Measurements from ENCODE around the gene UNC5C. TPM values are rescaled to one million over a fixed set of nuclear protein-coding genes. Genes with fewer than 3 reads are reported as not detected.

UNC5C gene
- total and polyA plus RNA-seq, 2 of the 8 experiments (the other 6 are each of a cell fraction or from before 2014, with no cell fraction given): 0.30 to 1.3 TPM

DNA sequence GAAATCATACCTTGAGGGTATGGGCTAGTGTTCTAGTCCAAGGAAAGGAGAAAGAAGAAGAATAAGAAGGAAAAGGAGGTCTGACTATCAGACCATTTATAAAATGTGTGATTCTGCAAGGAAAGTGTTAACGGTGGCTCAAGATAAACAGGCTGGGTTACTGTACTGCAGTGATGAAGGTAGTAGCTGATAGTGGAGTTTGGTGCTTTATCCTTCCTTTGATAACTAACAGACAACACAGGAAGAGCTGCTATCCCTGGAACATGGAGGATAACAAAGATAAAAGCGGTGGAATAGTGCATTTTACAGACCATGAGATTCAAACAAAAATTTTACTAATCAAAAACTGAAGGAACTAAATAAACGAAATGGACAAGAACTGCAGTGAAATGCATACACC, 2.6 kb downstream of the UNC5C start:
- Histone ChIP-seq H2BK5ac (ENCODE audit: low read depth, low read length) (no peak overlapping the region), H3K9me3 (ENCODE audit: insufficient read depth in 2 of 2, low read depth in 1 of 2, low read length in 1 of 2) (no peaks in the 10 kb centered on the region), H3K23me2 (ENCODE audit: low read depth, low read length) (peaks cover 24% of the 10 kb centered on the region), H3K4me3 (ENCODE audit: extremely low read depth in 1 of 4, insufficient read depth in 2 of 4, low read depth in 3 of 4, low read length in 4 of 4) (peak overlapping the region in 1 of 4 experiments; percentile 82; a peak in 1 of 8 replicates), H3K79me2 (ENCODE audit: control insufficient read depth in 1 of 2, insufficient read depth in 2 of 2, low read length in 2 of 2) (no peaks in the 10 kb centered on the region), H3K9ac (replicated peaks in 1 of 4; ENCODE audit: extremely low read depth in 1 of 4, low read depth in 3 of 4, low read length in 3 of 4) (no peak overlapping the region), H2BK120ac (replicated peaks; ENCODE audit: low read depth, low read length) (no peak overlapping the region), H4K20me1 (replicated peaks in 1 of 2; ENCODE audit: control insufficient read depth in 1 of 2, insufficient read depth in 2 of 2, low read length in 2 of 2) (no peaks in the 10 kb centered on the region), H2BK12ac (ENCODE audit: low read depth, low read length) (no peak overlapping the region), H2AFZ (ENCODE audit: low read length) (no peak overlapping the region), H3K27me3 (replicated peaks in 1 of 4; ENCODE audit: control insufficient read depth in 3 of 4, extremely low read depth in 1 of 4, insufficient read depth in 3 of 4, low read length in 3 of 4) (peaks cover 10 to 54% (median 31%) of the 10 kb centered on the region in 4 experiments; a peak in 6 of 7 replicates), H3K18ac (ENCODE audit: extremely low read depth, low read length) (no peak overlapping the region), H4K91ac (replicated peaks; ENCODE audit: insufficient read length, low read length) (no peak overlapping the region), H4K5ac (ENCODE audit: insufficient read length, low read depth, low read length) (no peak overlapping the region), H3K27ac (ENCODE audit: low read depth, low read length) (no peak overlapping the region), H3K14ac (ENCODE audit: insufficient read length) (no peak overlapping the region), H3K79me1 (ENCODE audit: low read depth, low read length) (no peaks in the 10 kb centered on the region), H3K56ac (replicated peaks; ENCODE audit: insufficient read length, low read depth, low read length) (no peak overlapping the region), H3K4me2 (ENCODE audit: insufficient read depth in 1 of 2, low read depth in 2 of 2, low read length in 2 of 2) (peak overlapping the region; percentile 99; a peak in 3 of 4 replicates), H2AK5ac (ENCODE audit: low read depth, low read length) (no peak overlapping the region), H3K36me3 (ENCODE audit: control insufficient read depth in 2 of 4, insufficient read depth in 4 of 4, low read length in 3 of 4) (no peaks in the 10 kb centered on the region), H2BK15ac (ENCODE audit: low read length) (no peak overlapping the region), H4K8ac (ENCODE audit: extremely low read depth, insufficient read depth, low read length) (no peak overlapping the region), H3K23ac (ENCODE audit: insufficient read length) (no peak overlapping the region), H3K4ac (replicated peaks; ENCODE audit: insufficient read length, low read depth, low read length) (no peak overlapping the region), H2BK20ac (ENCODE audit: low read length) (no peak overlapping the region), H3K4me1 (replicated peaks in 1 of 4; ENCODE audit: control insufficient read depth in 3 of 4, insufficient read depth in 4 of 4, low read length in 3 of 4) (peaks cover 0 to 2% (median 2%) of the 10 kb centered on the region in 4 experiments; a peak in 2 of 7 replicates)
- DNase-seq (ENCODE audit: low read depth in 1 of 2, low spot score in 2 of 2) (no peak), FAIRE-seq (no peak)
- ChIA-PET POLR2A (ENCODE audit: partially characterized antibody) (no interaction called here), CTCF (ENCODE audit: partially characterized antibody) (interaction anchor here (0.6 to 8.9 kb wide), 6 partner anchors 9 to 1311 kb away, joined by 4 to 52 read pairs (median 5); no protein-coding TSS in a partner anchor)
- WGBS, 2 experiments (ENCODE audit: extremely low coverage in 1 of 2, insufficient coverage in 1 of 2, insufficient read length in 1 of 2, insufficient replicate concordance in 2 of 2, low coverage in 1 of 2, low lambda C conversion rate in 2 of 2, missing lambda C conversion rate in 1 of 2): 52% methylated on average over 3 of the region's 3 CpGs; no CpG with 5 or more reads in 1 of the 2 experiments
- TF ChIP-seq JUND (IDR thresholded peaks at IDR 0.05; ENCODE audit: low read length) (no peak), GABPA (IDR thresholded peaks at IDR 0.05; ENCODE audit: borderline replicate concordance, insufficient read depth, low read length) (no peak), ZNF274 (IDR thresholded peaks at IDR 0.05; ENCODE audit: borderline replicate concordance, extremely low read depth, low read length) (no peak), BACH1 (IDR thresholded peaks at IDR 0.05; ENCODE audit: low read length) (no peak), CHD2 (IDR thresholded peaks at IDR 0.05; ENCODE audit: low read length) (no peak), SIRT6 (IDR thresholded peaks at IDR 0.05; ENCODE audit: low read length) (no peak), POLR2A (IDR thresholded peaks at IDR 0.05; ENCODE audit: control extremely low read depth in 1 of 2, low read depth in 2 of 2, low read length in 2 of 2) (no peak), SP1 (IDR thresholded peaks at IDR 0.05; ENCODE audit: low read depth, low read length) (no peak), GTF2F1 (IDR thresholded peaks at IDR 0.05; ENCODE audit: borderline replicate concordance, low read depth, low read length) (no peak), HDAC6 (IDR thresholded peaks at IDR 0.05; ENCODE audit: low read depth, low read length) (no peak), CTBP2 (IDR thresholded peaks at IDR 0.05; ENCODE audit: borderline replicate concordance, insufficient read depth, insufficient read length, low read length) (no peak)
- TF ChIP-seq, protein P1, sequence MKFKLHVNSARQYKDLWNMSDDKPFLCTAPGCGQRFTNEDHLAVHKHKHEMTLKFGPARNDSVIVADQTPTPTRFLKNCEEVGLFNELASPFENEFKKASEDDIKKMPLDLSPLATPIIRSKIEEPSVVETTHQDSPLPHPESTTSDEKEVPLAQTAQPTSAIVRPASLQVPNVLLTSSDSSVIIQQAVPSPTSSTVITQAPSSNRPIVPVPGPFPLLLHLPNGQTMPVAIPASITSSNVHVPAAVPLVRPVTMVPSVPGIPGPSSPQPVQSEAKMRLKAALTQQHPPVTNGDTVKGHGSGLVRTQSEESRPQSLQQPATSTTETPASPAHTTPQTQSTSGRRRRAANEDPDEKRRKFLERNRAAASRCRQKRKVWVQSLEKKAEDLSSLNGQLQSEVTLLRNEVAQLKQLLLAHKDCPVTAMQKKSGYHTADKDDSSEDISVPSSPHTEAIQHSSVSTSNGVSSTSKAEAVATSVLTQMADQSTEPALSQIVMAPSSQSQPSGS (IDR thresholded peaks at IDR 0.05; ENCODE audit: low read length): no peak
- TF ChIP-seq, protein P2, sequence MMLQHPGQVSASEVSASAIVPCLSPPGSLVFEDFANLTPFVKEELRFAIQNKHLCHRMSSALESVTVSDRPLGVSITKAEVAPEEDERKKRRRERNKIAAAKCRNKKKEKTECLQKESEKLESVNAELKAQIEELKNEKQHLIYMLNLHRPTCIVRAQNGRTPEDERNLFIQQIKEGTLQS (IDR thresholded peaks at IDR 0.05; ENCODE audit: insufficient read depth, low read depth, low read length): no peak
